Ishikawa (cell line): ENCODE results near the gene AKAP11.

Experiments
- CEBPB ChIP-seq: IDR thresholded peaks from 2 replicates; pipeline ENCODE4 v1.6.1; 2012
- CREB1 ChIP-seq: IDR thresholded peaks from 2 replicates; pipeline ENCODE4 v1.6.1; 2012; ENCODE audit warnings: low read depth
- EGR1 ChIP-seq: IDR thresholded peaks from 2 replicates; pipeline ENCODE4 v1.6.1; 2012
- EP300 ChIP-seq: IDR thresholded peaks from 2 replicates; pipeline ENCODE4 v1.6.1; 2012; ENCODE audit warnings: borderline replicate concordance
- FOXM1 ChIP-seq: IDR thresholded peaks from 2 replicates; pipeline ENCODE4 v1.6.1; 2012; ENCODE audit warnings: low read depth, borderline replicate concordance
- NFIC ChIP-seq: IDR thresholded peaks from 2 replicates; pipeline ENCODE4 v1.6.1; 2012
- RAD21 ChIP-seq: IDR thresholded peaks from 2 replicates; pipeline ENCODE4 v1.6.1; 2012; ENCODE audit warnings: low read depth
- TAF1 ChIP-seq: IDR thresholded peaks from 2 replicates; pipeline ENCODE4 v1.6.1; 2012; ENCODE audit warnings: low read depth, mild to moderate bottlenecking
- TCF12 ChIP-seq: IDR thresholded peaks from 2 replicates; pipeline ENCODE4 v1.6.1; 2012; ENCODE audit warnings: low read depth
- TEAD4 ChIP-seq: IDR thresholded peaks from 2 replicates; pipeline ENCODE4 v1.6.1; 2012
- YY1 ChIP-seq: IDR thresholded peaks from 2 replicates; pipeline ENCODE4 v1.6.1; 2012; ENCODE audit warnings: low read depth
- ZBTB7A ChIP-seq: IDR thresholded peaks from 2 replicates; pipeline ENCODE4 v1.6.1; 2012; ENCODE audit warnings: low read depth
- TF ChIP-seq, protein P1 (sequence below): IDR thresholded peaks from 2 replicates; pipeline ENCODE4 v1.6.1; 2012
- TF ChIP-seq, protein P2 (sequence below): IDR thresholded peaks from 2 replicates; pipeline ENCODE4 v1.6.1; 2012; ENCODE audit warnings: low read depth, mild to moderate bottlenecking
- TF ChIP-seq, protein P3 (sequence below): IDR thresholded peaks from 2 replicates; pipeline ENCODE4 v1.6.1; 2012

Gene AKAP11

DNA sequence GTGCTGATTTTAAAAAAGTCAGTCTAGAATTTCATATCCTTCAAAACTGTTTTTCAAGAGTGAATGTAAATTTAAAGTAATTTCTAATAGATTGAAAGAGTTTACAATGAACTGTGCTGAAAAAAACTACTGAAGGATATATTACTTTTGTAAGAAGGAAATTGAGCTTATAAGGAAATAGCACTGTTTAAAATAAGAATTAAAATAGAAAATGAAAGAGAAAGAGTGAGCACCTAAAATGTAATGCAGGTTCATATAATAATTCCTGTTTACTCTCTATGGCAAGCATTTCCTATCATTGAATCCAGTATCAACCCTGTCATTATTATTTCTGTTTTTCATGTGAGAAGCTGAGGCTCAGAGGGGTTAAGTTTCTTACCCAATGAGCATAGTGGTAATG lies 57.3 kb downstream of the AKAP11 start:
- TF ChIP-seq FOXM1 (no peak), EGR1 (no peak), ZBTB7A (no peak), TCF12 (no peak)
- TF ChIP-seq, protein P1, sequence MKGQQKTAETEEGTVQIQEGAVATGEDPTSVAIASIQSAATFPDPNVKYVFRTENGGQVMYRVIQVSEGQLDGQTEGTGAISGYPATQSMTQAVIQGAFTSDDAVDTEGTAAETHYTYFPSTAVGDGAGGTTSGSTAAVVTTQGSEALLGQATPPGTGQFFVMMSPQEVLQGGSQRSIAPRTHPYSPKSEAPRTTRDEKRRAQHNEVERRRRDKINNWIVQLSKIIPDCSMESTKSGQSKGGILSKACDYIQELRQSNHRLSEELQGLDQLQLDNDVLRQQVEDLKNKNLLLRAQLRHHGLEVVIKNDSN, result no peak
- TF ChIP-seq, protein P2, sequence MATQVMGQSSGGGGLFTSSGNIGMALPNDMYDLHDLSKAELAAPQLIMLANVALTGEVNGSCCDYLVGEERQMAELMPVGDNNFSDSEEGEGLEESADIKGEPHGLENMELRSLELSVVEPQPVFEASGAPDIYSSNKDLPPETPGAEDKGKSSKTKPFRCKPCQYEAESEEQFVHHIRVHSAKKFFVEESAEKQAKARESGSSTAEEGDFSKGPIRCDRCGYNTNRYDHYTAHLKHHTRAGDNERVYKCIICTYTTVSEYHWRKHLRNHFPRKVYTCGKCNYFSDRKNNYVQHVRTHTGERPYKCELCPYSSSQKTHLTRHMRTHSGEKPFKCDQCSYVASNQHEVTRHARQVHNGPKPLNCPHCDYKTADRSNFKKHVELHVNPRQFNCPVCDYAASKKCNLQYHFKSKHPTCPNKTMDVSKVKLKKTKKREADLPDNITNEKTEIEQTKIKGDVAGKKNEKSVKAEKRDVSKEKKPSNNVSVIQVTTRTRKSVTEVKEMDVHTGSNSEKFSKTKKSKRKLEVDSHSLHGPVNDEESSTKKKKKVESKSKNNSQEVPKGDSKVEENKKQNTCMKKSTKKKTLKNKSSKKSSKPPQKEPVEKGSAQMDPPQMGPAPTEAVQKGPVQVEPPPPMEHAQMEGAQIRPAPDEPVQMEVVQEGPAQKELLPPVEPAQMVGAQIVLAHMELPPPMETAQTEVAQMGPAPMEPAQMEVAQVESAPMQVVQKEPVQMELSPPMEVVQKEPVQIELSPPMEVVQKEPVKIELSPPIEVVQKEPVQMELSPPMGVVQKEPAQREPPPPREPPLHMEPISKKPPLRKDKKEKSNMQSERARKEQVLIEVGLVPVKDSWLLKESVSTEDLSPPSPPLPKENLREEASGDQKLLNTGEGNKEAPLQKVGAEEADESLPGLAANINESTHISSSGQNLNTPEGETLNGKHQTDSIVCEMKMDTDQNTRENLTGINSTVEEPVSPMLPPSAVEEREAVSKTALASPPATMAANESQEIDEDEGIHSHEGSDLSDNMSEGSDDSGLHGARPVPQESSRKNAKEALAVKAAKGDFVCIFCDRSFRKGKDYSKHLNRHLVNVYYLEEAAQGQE, result no peak

DNA sequence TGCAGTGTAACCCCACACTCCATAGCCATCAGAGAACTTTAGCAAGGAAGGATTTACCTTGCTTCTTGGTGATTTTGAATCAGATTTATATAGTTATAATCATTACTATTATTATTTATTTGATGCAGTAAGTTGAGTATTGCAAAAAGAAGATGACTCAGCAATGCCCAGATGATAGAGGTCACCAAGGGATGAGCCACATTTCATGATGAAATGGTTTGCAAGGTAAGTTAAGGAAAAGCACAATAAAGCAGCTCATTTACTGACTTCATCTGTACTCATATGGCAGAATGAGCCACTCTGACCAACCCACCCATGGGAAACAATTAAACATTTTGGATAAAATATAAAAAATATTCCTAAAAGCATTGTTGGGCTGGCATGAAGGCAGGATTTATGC lies 59.1 kb downstream of the AKAP11 start:
- TF ChIP-seq ZBTB7A (no peak), RAD21 (no peak), EP300 (no peak), FOXM1 (no peak), EGR1 (no peak)
- TF ChIP-seq, protein P2, result no peak

DNA sequence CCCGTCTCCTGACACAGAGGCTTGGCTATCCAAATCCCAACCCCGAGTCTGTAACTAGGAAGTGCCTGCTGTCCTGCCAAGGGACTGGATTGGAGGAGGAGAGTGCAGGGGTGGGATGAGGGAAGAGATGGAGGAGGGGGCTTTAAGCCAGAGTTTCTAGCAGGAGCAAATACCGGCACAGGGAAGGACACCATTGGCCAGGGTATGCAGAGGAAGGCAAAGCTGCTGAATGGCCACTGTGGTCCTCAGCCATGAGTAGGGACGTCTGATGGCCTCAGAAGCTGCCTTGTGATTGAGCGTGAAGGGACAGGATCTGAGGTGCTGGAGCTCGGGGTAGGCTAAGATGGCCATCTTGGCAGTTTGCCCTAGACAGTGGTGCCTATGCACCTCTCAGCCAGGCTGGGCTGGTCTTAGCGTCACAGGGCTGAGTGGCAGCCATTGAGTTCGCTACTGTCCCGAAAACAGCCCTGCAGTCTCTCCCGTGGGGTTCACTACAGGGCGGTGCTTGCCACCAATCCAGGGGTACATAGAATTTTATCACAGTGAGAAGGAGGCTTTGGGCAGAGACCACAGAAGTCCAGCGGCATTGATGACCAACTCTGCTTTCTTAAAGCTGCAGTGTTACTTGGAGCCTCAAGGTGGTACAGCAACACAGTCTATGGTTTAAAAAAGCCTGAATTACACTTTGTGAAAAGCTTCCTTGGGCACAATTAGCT lies 61.8 kb downstream of the AKAP11 start:
- TF ChIP-seq TCF12 (no peak), RAD21 (peak; percentile 57), TAF1 (no peak), EGR1 (no peak), ZBTB7A (no peak), FOXM1 (no peak)
- TF ChIP-seq, protein P3, sequence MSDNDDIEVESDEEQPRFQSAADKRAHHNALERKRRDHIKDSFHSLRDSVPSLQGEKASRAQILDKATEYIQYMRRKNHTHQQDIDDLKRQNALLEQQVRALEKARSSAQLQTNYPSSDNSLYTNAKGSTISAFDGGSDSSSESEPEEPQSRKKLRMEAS, result no peak

DNA sequence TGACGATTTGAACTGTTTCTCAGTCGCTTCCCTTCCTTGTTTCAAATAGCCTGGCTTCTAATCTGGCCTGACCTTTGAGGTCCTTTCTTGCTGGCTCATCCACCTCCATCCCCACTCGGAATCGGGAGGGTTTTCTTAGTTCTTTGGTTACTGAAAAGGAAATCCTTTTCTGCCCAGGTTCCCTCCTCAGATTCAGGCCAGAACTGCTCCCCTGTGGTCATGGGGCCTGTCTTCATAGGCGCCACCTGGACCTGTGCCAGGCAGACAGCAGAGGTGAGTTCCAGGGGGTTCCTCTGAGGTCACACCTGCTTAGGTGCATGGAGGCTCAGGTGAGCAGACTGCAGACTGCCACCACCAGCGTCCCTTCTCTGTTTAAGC lies 62.4 kb downstream of the AKAP11 start:
- TF ChIP-seq, protein P3, result no peak
- no peak for TF ChIP-seq RAD21
- TF ChIP-seq CEBPB, result no peak
- TF ChIP-seq, protein P1, result no peak
- TF ChIP-seq, protein P2, result no peak
- TF ChIP-seq CREB1, result no peak
- no peak for TF ChIP-seq EP300
- TF ChIP-seq TAF1, result no peak
- TF ChIP-seq EGR1, result no peak
- TF ChIP-seq TEAD4, result no peak
- TF ChIP-seq YY1, result no peak
- no peak for TF ChIP-seq FOXM1
- TF ChIP-seq ZBTB7A, result no peak
- no peak for TF ChIP-seq NFIC
- TF ChIP-seq TCF12, result no peak

DNA sequence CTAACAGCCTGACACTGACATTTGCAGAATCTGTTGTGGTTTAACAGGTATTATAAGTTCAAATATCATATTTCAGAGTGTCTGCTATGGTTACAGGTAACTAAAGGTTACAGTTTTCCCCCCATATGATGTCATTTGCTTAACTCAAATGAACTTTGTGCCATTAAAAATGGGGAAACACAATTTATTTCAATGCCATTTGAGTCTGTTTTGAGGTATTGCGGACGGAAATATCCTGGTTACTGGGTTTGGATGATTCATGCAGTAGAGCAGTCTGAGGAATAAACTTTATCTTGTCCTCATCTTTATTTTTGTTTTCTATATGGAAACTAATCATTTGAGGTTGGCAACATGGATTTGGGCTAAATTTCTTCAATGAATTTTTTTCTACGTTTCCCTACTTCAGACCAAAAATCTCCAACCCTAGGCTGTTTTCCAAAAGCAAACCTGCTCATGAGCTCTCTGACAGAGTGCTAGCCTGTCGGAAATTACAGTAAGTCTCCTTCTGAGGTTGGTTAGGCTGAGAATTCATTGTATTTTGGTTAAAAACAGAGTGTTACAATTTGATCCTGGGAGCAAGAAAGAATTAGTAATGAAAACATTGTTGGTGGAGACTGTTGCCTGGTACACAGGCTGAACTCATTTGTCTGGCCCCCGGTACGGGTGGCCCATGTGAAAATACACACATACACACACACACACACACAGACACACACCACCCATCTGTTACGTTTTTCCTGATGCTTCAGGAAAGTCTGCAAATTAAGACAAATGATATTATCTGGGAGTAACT lies 66.1 kb downstream of the AKAP11 start:
- TF ChIP-seq TAF1 (no peak), YY1 (no peak), FOXM1 (no peak), EGR1 (no peak), TCF12 (no peak), CEBPB (no peak), CREB1 (no peak)
- TF ChIP-seq, protein P2, result no peak
- TF ChIP-seq, protein P3, result no peak
